Ovary (tissue), 3 donors: ENCODE data around the gene ADRM1.

Experiments
- EP300 ChIP-seq: sonication (generic); formaldehyde crosslinking; IDR thresholded peaks from one replicate; pipeline ENCODE4 v1.6.1; 2017; ENCODE audit warnings: antibody characterized with exemption
- TF ChIP-seq, protein P1 (sequence below), 3 donors: fragments of 450-650 bp in 2 of 3; fragments of 200-600 bp in 1 of 3; IDR thresholded peaks; one replicate each; pipeline versions ENCODE4 v1.5.1 to v1.8.0; 2016 to 2022; ENCODE audit warnings: antibody characterized with exemption in 3 of 3, mild to moderate bottlenecking in 1 of 3
- donor health status: DM: no; HTN: no; CAD: no.

DNA sequence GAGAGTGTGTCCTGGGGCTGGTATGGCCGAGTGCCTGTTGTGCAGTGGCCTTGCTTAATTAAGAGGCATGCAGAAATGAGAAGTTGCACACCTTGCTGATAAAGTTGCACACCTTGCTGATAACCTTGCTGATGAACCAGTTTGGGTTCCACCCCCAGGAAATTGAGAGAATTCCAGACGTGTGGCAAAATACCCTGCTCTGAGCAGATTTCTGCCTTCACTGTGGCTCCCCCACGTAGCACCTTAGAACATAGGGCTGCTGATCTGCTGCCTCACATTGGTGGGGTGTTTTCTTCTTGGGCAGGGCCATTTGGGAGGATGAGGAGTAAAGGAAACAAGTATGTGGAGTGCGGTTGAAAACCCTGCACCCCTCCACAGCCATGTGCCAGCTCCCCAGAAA, 22.5 kb upstream of the ADRM1 start:
- TF ChIP-seq, protein P1, sequence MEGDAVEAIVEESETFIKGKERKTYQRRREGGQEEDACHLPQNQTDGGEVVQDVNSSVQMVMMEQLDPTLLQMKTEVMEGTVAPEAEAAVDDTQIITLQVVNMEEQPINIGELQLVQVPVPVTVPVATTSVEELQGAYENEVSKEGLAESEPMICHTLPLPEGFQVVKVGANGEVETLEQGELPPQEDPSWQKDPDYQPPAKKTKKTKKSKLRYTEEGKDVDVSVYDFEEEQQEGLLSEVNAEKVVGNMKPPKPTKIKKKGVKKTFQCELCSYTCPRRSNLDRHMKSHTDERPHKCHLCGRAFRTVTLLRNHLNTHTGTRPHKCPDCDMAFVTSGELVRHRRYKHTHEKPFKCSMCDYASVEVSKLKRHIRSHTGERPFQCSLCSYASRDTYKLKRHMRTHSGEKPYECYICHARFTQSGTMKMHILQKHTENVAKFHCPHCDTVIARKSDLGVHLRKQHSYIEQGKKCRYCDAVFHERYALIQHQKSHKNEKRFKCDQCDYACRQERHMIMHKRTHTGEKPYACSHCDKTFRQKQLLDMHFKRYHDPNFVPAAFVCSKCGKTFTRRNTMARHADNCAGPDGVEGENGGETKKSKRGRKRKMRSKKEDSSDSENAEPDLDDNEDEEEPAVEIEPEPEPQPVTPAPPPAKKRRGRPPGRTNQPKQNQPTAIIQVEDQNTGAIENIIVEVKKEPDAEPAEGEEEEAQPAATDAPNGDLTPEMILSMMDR (IDR thresholded peaks at IDR 0.05): no peak
- no peak for TF ChIP-seq EP300
